GM03348 (cell line): ENCODE data around the gene EXO5.
"Not testable (repeated sequence)": the region's sequence is repeated elsewhere in the genome, so short reads cannot be mapped to it uniquely, and the experiment has no call there.

Source experiments
- DNase-seq: peaks from one replicate; pipeline ENCODE4 v3.0.0; 2012; ENCODE audit warnings: low spot score

EXO5 gene

GRCh38 chr1:40553017-40553416 lies 44.5 kb downstream of the EXO5 start:
- no peak for DNase-seq

- DNase-seq, result not testable (repeated sequence)
Measured at GRCh38 chr1:40554807-40555206, 46.2 kb downstream of the EXO5 start.

GRCh38 chr1:40556121-40556520 lies 47.6 kb downstream of the EXO5 start:
- no peak for DNase-seq

GRCh38 chr1:40558241-40558640 lies 49.7 kb downstream of the EXO5 start:
- not testable (repeated sequence) for DNase-seq

- DNase-seq, result no peak
Measured at GRCh38 chr1:40562185-40562584, 53.6 kb downstream of the EXO5 start.

GRCh38 chr1:40563266-40563665 lies 54.7 kb downstream of the EXO5 start:
- DNase-seq, result no peak

- DNase-seq, result no peak
Measured at GRCh38 chr1:40564506-40564905, 55.9 kb downstream of the EXO5 start.

GRCh38 chr1:40564913-40565312 lies 56.3 kb downstream of the EXO5 start:
- DNase-seq, result no peak
